GM18870 (cell line): Measurements from ENCODE around the gene CNTNAP5.

ENCODE experiments used
- ATAC-seq: cut with Tn5 transposase; IDR thresholded peaks from one replicate; pipeline ENCODE4 v1.9.1; 2021; ENCODE audit warnings: moderate library complexity; ENCODE audit not compliant: unreplicated experiment

CNTNAP5 gene

GRCh38 chr2:124258140-124258880, 233.2 kb downstream of the CNTNAP5 start:
- ATAC-seq: no peak

- ATAC-seq: no peak
These were observed 236.4 kb downstream of the CNTNAP5 start for GRCh38 chr2:124261456-124261855.

GRCh38 chr2:124264551-124265091, 239.5 kb downstream of the CNTNAP5 start:
- ATAC-seq: no peak

GRCh38 chr2:124267794-124268193, 242.7 kb downstream of the CNTNAP5 start:
- no peak for ATAC-seq

- ATAC-seq: no peak
These were observed 244.3 kb downstream of the CNTNAP5 start for GRCh38 chr2:124269348-124269747.

- ATAC-seq: no peak
These were observed 247.3 kb downstream of the CNTNAP5 start for GRCh38 chr2:124272261-124272841.

GRCh38 chr2:124281541-124281940, 256.5 kb downstream of the CNTNAP5 start:
- no peak for ATAC-seq

- ATAC-seq: no peak
These were observed 258.0 kb downstream of the CNTNAP5 start for GRCh38 chr2:124283096-124283495.

GRCh38 chr2:124286089-124286783, 261.1 kb downstream of the CNTNAP5 start:
- ATAC-seq: no peak

GRCh38 chr2:124289060-124289459, 264.0 kb downstream of the CNTNAP5 start:
- no peak for ATAC-seq

- no peak for ATAC-seq
These were observed 264.5 kb downstream of the CNTNAP5 start for GRCh38 chr2:124289615-124290014.

GRCh38 chr2:124296470-124296869, 271.4 kb downstream of the CNTNAP5 start:
- no peak for ATAC-seq

GRCh38 chr2:124301915-124302314, 276.8 kb downstream of the CNTNAP5 start:
- no peak for ATAC-seq

GRCh38 chr2:124308319-124309062, 283.4 kb downstream of the CNTNAP5 start:
- no peak for ATAC-seq

- ATAC-seq: no peak
These were observed 284.6 kb downstream of the CNTNAP5 start for GRCh38 chr2:124309563-124310138.

- no peak for ATAC-seq
These were observed 285.6 kb downstream of the CNTNAP5 start for GRCh38 chr2:124310671-124311070.

GRCh38 chr2:124314084-124314483, 289.0 kb downstream of the CNTNAP5 start:
- no peak for ATAC-seq

GRCh38 chr2:124315221-124315880, 290.3 kb downstream of the CNTNAP5 start:
- ATAC-seq: no peak

- ATAC-seq: no peak
These were observed 291.0 kb downstream of the CNTNAP5 start for GRCh38 chr2:124316133-124316532.
